DMS153 treated with DMSO at 0.1 percent for 48 hours (cell line): ENCODE results near the gene PSMC2.
"Not testable (repeated sequence)": the region's sequence is repeated elsewhere in the genome, so short reads cannot be mapped to it uniquely, and the experiment has no call there.

Source experiments
- DNase-seq: peaks from one replicate; lab custom pipeline; 2025; ENCODE audit not compliant: unreplicated experiment; lab: John Stamatoyannopoulos, UW

Gene PSMC2

DNA sequence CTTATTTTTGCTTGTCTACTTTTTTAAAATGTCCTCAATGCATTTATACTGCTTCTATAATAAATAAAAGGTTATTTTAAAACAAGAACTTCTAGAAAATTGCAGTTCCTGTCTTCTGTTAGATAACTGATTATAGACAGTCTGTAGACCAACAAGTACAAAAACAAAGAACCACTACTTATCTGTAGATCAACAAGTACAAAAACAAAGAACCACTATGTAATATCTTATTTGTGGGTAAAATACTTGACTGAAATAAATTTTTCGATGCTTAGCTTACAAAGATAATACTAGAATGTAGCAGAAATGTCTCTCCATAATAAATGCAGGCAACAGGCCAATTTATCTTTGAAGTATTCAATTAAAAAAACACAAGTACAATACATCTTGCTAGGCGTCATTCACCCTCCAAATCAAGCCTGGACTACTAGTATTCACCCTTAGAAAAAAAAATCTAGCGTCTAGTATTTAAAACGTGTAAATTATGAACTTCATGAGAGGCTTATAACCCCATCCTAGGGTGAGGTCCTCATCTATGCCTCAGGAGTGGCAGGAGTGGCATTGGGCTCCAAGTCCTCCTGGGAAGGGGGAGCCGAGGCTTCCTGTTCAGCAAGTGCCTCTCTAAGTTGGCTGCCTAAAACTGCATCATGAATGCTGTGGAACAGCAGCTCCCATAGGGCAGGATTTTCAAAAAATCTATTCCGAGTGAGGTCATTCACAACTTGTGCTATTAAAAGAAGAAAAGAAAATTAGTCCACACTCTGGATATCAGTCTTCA lies 26.6 kb downstream of the PSMC2 start:
- DNase-seq, result no peak

DNA sequence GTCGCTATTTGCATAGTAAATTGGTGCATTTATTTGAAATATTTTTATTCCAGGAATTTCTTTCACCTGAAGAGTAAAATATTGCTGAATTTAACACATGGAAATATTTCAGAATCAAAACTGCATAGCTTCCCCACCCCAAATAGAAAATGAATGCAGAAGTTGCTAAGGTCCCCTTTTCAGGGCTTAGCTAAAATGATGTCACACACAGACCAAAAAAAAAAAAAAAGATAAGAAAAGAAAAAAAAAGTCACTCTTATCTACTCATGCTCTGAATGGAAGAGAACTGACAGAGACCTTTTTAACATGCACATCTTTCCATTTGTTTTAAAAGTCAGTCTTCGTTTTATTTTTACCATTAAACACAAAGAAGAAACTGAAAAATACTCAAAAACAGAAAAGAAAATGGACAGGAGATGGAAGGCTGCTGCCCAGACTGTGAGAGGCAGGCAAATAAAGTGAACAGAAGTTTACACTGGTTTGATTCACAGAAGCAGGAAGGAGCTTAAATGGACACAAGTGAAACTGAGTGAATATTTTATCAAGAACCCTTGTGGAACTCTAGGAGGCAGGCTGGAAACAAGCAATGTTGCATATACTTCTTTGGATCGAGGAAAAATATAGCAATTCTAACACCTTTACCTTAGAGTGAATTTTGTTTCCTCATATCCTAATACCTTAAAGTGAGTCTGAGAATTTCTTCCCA lies 32.0 kb downstream of the PSMC2 start:
- no peak for DNase-seq

DNA sequence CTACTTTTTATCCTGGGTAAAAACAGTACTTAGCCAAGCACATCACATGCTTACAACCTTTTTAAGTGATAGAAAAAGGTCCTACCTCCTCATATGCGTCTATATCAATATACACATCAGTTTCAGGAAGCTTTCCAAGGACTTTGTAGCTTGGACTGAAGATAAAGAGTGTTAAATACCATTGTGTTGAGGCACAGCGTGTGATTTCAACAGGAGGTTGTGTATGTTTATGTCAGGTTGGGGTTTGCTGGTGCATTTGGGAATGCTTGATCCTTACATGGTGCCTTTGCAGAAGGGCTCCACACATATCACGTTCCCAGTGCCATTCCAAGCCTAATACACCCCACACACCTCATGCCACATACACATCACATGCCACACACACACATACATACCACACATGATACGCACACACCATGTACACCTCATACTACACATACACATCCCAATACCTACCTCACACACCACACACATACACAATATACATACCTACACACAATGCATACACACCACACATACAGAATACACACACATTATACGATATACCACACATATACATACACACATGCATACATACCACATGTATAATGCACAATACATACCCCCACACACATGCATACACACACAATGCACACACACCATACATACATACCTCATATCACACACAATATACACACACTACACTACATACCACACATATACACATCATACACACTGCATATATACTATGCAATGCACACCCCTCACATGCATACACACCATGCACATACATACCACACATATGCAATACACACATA lies 33.1 kb downstream of the PSMC2 start:
- no peak for DNase-seq

DNA sequence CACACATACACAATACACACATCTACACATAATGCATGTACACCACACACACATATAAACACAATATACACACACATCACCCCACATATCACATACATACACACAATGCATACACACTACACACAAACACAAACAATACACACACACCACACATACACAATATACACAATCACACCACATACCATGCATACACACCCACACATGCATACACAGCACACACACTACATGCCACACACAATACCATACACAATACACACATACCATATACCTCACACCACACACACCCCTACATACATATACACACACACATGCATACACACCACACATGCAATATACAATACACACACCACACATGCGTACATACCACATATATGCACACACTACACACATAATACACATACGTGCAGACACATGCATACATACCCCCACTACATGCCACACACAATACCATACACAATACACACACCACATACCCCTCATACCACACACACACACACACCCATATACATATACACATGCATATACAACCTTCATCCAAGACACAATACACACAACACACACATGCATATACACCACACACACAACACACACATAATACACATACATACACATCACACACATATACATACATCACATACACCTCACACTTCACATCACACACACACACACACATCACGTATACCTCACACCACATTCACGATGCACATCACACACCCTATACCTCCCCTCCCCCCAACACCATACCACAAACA lies 34.0 kb downstream of the PSMC2 start:
- DNase-seq, result no peak

DNA sequence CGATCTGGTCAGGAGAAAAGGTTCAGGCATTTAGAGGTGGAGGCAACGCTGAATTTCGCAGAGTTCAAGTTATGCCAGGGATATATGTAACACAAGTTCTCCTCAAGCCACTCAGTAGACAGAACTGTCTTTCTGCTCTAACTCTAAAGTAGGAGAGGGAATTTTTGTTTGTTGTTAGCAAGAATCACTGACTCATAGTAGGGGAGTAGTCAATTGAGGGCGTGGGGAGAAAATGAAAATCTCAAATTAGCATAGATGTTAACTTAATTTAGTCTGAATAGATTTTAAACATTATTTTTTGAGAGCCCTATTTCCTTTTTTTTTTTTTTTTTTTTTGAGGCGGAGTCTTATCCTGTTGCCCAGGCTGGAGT lies 34.6 kb downstream of the PSMC2 start:
- DNase-seq, result no peak

DNA sequence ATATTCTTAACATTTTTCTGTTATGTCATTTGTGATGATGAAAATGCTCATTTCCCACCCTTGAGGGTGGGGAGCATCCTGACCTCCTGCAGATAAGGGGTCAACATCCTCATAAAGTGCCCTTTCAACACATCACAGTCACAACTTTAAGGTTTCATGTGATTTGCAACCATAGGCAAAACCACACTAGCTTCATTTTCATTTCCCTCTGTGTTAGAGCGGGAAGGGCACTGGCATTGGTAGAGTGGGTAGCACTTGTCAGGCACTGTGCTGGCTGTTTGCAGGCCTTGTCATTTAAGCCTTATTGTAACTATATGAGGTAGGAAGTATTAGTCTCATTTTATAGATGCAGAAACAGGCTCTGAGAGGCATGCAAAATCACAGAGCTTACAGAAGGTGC lies 39.8 kb downstream of the PSMC2 start:
- no peak for DNase-seq

DNA sequence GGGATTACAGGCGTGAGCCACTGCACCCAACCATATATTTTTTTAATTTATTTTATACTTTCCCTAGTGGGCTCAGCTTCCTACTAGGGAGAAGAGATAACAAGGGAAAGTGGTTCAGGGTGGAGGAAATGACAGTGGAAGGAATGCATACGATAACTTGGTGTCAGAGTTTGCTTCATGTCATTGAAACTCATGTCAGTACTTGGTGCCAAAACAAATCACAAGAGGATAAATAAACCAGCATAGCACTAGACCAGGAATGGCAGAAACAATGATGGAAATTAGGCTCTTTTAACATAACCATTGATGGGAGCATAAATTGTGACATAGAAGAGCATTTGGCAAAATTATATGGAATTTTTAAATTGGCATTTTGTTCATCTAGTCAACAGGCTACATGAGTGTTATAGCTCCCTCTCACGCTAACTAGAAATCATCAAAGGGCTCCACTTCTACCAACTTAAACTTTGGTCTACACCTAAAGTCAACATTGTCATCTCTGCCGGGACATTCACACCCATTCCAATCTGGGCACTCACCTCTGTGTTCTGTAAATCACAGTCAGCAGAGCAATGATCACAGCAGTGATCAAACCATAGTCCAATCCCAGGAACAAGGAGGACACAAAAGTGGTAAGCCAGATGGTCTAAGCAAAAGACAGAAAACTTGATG lies 41.2 kb downstream of the PSMC2 start:
- DNase-seq, result no peak

DNA sequence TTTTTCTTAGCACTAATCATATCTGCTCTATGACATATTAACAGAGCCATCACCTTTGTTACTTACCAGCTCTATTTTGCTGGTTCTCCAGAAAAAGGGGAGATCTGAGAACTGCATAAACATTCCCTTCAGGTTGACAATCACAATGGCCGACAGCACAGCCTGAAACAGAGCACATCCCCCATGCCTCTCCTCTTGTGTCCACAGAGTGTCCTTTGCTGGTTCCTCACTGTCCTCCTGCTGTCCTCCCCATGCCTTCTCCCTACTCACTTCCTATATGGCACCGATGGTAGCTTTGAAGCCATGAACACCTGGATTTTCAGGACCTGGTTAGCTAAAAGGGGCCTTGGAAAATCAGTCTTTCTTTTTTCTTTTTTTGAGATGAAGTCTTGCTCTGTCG lies 41.8 kb downstream of the PSMC2 start:
- DNase-seq, result no peak

DNA sequence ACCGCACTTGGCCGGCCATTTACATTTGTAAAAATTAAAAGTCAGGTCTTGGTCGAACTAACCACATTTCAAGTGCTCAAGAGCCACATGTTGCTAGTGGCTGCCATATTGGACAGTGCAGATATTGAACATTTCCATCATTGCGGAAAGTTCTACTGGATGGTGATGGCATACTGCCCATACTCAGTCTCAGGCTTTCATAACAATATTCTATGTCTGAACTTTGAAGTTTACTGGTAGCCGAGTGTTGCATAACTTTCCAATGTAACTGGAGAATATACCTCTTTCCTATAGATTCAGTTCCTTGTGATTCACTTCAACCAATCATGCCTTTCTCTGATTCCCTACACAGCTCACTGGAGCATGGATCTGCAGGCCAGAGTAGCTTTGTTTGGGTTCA lies 43.7 kb downstream of the PSMC2 start:
- DNase-seq, result no peak

DNA sequence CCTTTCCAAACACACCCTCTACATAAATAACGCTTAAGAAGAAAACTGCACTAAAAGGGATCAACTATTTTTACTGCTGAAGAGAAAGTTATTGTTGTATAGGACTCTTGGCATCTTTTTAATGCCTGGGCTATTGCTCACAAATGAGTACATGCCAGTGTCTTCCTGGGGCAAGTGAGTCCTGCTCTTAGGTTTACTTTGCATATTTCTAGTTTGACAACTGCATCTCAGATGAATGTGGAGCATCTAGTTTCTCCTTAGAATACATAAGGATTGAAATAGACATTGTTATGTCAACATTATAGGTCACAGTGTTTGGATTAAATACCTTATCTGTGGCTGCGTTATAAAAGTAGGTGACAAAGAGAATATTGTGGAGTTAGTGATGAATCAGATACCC lies 44.5 kb downstream of the PSMC2 start:
- no peak for DNase-seq

DNA sequence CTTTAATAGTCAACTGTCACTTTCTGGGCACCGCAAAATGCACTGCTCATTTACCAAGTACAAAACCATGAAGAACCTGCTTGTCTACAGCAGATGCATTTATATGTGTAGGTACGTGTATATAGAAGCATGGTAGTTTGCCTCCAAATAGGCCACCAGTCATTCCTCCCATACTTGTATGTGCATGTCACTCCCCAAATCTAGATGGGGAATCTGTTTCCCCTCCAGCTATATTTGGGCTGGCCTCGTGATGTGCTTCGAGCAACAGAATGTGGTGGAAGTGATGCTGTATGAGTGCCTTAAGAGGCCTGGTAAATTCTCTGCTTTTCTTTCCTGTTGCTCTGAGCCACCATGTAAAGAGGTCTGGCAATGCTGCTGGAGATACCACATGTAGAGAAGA lies 47.1 kb downstream of the PSMC2 start:
- no peak for DNase-seq

DNA sequence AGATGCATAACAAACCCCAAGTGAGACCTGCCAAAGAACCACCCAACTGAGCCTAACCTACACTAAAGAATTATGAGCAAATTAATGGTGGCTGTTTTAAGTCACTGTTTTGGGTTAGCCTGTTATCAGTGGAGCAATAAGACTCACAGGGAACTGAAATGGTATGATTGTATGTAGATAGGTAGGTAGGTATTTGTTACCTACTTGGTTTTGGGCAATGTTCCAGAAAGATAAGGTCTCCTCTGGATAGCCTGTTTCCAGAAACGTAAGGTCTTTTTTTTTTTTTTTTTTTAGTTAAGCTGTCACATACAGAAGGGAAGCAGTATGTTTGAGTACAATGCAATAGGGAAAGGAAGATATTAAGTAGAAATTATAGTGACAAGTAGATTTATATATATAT lies 47.6 kb downstream of the PSMC2 start:
- no peak for DNase-seq

DNA sequence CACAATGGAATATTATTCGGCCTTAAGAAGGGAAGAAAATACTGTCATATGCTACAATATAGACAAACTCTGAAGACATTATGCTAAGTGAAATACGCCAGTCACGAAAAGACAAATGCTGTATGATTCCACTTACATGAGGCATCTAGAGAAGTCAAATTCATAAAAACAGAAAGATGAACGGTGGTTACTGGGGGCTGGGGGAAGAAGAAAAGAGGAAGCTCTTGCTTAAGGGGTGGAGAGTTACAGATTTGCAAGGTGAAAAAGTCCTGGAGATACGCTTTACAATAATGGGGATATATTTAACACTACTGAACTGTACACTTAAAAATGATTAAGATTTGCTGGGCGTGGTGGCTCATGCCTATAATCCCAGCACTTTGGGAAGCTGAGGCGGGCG lies 49.0 kb downstream of the PSMC2 start:
- no peak for DNase-seq

DNA sequence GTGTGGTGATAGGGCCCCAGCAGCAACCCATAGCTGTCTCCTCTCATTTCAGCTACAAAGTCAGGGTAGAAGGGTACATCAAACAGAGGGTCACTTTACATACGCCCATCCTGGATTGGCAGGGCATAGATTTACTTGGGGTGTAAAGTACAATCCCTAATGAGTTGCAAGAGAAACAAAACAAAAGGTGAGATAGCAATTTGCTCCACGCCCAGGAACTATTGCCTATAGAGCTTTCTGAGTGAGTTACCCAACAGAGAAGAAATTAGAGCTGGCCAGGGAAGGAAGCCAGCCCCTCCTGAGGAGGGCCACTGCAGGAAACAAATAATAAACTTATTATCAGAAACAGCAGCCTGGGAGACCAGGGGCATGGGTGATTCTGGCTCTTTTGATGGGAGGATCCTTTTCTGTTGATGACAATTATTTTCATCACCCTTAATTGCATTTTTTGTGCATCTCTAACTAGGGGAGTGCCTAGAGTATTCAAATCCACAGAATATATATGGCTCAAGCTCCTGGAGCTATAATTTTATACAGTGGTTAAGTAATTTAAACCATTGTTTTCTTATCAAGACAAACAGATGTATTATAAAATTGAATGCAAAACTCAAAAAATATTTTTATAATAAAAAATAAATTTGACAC lies 51.2 kb downstream of the PSMC2 start:
- DNase-seq, result no peak

DNA sequence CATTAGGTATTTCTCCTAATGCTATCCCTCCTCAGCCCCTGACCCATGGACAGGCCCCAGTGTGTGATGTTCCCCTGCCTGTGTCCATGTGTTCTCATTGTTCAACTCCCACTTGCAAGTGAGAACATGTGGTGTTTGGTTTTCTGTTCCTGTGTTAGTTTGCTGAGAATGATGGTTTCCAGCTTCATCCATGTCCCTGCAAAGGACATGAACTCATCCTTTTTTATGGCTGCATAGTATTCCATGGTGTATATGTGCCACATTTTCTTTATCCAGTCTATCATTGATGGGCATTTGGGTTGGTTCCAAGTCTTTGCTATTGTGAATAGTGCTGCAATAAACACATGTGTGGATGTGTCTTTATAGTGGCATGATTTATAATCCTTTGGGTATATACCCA lies 52.2 kb downstream of the PSMC2 start:
- DNase-seq, result not testable (repeated sequence)

DNA sequence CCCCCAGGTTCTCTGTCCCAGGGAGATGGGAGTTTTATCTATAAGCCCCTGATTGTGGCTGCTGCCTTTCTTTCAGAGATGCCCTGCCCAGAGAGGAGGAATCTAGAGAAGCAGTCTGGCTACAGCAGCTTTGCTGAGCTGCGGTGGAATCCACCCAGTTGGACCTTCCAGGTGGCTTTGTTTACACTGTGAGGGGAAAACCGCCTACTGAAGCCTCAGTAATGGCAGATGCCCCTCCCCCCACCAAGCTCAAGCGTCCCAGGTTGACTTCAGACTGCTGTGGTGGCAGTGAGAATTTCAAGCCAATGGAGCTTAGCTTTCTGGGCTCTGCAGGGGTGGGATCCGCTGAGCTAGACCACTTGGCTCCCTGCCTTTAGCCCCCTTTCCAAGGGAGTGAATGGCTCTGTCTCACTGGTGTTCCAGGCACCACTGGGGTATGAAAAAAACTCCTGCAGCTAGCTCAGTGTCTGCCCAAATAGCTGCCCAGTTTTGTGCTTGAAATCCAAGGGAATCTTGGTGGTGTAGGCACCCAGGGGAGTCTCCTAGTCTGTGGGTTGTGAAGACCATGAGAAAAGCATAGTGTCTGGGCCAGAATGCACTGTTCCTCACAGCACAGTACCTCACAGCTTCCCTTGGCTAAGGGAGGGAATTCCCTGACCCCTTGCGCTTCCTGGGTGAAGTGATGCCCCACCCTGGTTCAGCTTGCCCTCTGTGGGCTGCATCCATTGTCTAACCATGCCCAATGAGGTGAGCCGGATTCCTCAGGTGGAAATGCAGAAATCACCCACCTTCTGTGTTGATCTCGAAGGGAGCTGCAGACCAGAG lies 58.6 kb downstream of the PSMC2 start:
- DNase-seq, result not testable (repeated sequence)

DNA sequence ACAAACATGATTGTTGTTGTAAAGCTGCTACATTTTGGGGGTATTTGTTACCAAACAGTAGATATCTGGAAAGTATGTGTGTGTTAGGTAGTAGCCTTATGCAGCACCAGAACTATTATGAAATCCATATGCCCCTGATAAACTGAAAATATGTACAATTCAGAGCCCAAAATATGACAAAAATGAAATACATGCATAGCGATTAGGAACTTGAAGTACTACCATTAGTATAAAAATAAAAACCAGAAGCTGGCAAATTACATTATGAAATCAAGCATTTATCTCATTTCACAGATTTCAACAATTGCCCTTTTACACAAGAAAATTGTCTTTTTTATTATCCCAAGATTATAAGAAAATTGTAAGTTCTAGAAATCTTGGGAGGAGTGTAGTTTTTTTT lies 64.7 kb downstream of the PSMC2 start:
- DNase-seq, result no peak

DNA sequence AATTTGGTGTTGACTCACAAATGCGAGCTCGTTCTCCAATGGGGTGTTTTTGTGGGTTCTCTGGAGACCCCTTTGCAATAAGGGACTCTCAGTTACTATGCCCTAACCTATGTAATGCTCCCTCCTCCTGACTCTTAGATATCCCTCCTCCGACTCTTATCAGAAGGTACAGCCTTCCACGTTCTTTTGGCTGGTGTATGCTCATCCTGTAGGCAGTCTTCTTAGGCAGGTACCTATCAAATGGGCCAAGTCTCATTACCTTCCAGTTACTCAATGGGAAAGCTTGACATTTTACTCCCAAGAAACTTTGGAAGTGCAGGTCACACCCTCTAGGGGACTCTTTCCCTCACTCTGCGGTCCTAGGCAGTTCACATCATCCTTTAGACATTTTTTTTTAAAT lies 66.0 kb downstream of the PSMC2 start:
- DNase-seq, result no peak

DNA sequence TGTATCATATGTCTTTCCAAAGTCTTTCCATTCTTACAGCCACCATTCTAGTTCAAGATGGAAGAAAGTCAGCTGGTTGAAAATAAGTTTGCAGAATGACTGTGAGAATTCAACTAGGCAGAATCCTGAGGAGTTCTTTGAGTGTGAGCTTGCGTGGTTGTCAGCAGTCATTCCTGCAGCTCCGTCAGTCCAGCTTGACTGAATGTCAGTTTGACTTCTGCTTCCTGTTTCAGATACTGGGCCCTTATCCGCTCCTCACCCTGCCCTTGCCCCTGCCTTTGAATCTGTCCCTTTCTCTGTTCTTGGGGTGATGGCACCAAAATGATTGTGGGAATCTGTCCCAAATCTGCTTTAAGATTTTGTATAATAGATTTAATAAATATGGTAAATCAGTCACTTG lies 70.8 kb downstream of the PSMC2 start:
- no peak for DNase-seq
